Adrenal gland (tissue), 5 donors: ENCODE results near the gene PSENEN.

ENCODE experiments used
- POLR2A ChIP-seq, 2 donors: fragments of 450-650 bp; IDR thresholded peaks; one replicate each; pipeline ENCODE4 v1.6.1; 2017; ENCODE audit warnings: antibody characterized with exemption in 2 of 2, mild to moderate bottlenecking in 2 of 2, moderate library complexity in 1 of 2
- TF ChIP-seq, protein P1 (sequence below), 6 experiments: fragments of 450-650 bp in 4 of 6; fragments of 200-600 bp in 2 of 6; sonication (generic) in 1 of 6; IDR thresholded peaks; 1 replicate in 5 of 6; 2 replicates in 1 of 6; pipeline versions ENCODE4 v1.5.1 to v1.8.0; 2016 to 2021; ENCODE audit warnings: antibody characterized with exemption in 6 of 6, mild to moderate bottlenecking in 2 of 6, moderate library complexity in 1 of 6
- donor health status: DM: no; HTN: no; CAD: no.

DNA sequence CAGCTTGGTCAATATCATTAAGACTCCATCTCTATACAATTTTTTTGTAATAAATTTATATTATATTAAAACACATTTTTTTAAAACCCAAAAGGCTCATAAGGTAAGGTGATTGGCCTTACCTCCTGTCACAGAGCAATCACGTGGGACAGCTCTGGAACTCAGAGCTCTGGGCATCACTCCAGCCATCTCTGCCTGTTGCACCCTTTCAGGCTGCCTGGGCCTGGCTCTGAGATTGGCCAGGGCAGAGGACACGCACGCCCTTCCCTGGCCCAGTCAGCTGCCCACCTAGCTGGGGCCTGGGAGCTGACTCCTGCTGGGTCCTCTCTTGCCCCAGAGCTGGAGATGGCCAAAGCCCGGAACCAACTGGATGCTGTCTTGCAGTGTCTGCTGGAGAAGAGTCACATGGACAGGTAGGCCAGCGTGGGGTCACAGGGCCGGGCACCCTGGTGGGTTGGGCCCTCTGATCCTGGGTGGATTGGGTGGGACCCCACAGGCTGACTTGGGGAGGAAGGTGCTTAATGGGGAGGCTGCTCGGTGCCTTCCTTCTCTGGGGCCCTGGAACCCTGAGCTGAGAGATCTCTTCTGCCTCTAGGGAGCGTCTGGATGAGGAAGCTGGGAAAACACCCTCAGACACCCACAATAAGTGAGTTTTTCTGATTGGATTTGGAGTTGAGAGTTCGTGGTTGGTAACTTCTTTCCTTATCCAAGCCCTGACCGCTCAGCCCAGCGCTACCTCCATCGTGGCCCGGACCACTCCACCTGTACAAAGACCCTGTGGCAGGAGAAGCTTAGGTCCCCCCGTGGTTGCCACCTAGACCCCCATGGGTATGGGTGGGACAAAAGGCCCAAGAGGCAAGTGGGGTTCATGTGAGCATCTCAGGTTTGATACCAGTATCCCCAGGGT lies 6.6 kb downstream of the PSENEN start:
- TF ChIP-seq, protein P1, sequence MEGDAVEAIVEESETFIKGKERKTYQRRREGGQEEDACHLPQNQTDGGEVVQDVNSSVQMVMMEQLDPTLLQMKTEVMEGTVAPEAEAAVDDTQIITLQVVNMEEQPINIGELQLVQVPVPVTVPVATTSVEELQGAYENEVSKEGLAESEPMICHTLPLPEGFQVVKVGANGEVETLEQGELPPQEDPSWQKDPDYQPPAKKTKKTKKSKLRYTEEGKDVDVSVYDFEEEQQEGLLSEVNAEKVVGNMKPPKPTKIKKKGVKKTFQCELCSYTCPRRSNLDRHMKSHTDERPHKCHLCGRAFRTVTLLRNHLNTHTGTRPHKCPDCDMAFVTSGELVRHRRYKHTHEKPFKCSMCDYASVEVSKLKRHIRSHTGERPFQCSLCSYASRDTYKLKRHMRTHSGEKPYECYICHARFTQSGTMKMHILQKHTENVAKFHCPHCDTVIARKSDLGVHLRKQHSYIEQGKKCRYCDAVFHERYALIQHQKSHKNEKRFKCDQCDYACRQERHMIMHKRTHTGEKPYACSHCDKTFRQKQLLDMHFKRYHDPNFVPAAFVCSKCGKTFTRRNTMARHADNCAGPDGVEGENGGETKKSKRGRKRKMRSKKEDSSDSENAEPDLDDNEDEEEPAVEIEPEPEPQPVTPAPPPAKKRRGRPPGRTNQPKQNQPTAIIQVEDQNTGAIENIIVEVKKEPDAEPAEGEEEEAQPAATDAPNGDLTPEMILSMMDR (IDR thresholded peaks at IDR 0.05) = no peak
- TF ChIP-seq POLR2A (IDR thresholded peaks at IDR 0.05) = no peak
